Sigmoid colon (tissue), 4 donors: ENCODE measurements around the gene ACSL4.
"Not testable (repeated sequence)": the region's sequence is repeated elsewhere in the genome, so short reads cannot be mapped to it uniquely, and the experiment has no call there.

Experiments
- CTCF ChIP-seq, 4 experiments: fragments of 450-650 bp in 3 of 4; fragments of 200-600 bp in 1 of 4; IDR thresholded peaks; one replicate each; pipeline ENCODE4 v1.5.1; 2016 to 2019; ENCODE audit warnings: antibody characterized with exemption in 4 of 4, mild to moderate bottlenecking in 3 of 4, moderate library complexity in 2 of 4
- POLR2AphosphoS5 ChIP-seq, 4 donors: sonication (generic); formaldehyde crosslinking; IDR thresholded peaks; one replicate each; pipeline ENCODE4 v1.6.1; 2017; ENCODE audit warnings: antibody characterized with exemption in 4 of 4

DNA sequence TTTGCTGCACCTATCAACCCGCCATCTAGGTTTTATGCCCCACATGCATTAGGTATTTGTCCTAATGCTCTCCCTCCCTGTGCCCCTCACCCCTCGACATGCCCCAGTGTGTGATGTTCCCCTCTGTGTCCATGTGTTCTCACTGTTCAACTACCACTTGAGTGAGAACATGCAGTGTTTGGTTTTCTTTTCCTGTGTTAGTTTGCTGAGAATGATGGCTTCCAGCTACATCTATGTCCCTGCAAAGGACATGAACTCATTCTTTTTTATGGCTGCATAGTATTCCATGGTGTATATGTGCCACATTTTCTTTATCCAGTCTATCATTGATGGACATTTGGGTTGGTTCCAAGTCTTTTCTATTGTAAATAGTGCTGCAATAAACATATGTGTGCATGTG lies 95.6 kb downstream of the ACSL4 start:
- TF ChIP-seq POLR2AphosphoS5, CTCF (IDR thresholded peaks at IDR 0.05): not testable (repeated sequence)
